DOHH2 (cell line): Measurements from ENCODE around the gene HOXA13.

Experiments
- H3F3A ChIP-seq: fragments of 200-600 bp; sonication (generic), shearing (Covaris generic); 2 replicates; pipeline ENCODE4 v1.6.0; 2016; ENCODE audit warnings: antibody characterized with exemption, mild to moderate bottlenecking; ENCODE audit not compliant: control insufficient read depth, insufficient read depth
- H3K27ac ChIP-seq: fragments of 200-600 bp; sonication (generic); 2 replicates; pipeline ENCODE4 v1.5.1; 2014; ENCODE audit warnings: low read depth, mild to moderate bottlenecking, low read length, moderate library complexity
- H3K27me3 ChIP-seq: fragments of 200-600 bp; sonication (generic); 2 replicates; pipeline ENCODE4 v1.6.1; 2014; ENCODE audit warnings: mild to moderate bottlenecking, low read length, mixed read lengths; ENCODE audit not compliant: control insufficient read depth
- H3K36me3 ChIP-seq: fragments of 200-600 bp; sonication (generic); 2 replicates; pipeline ENCODE4 v1.6.1; 2014; ENCODE audit warnings: mild to moderate bottlenecking, low read length, moderate library complexity, mixed read lengths; ENCODE audit not compliant: control insufficient read depth
- H3K4me1 ChIP-seq: fragments of 200-600 bp; sonication (generic); 2 replicates; pipeline ENCODE4 v1.6.1; 2014; ENCODE audit warnings: mild to moderate bottlenecking, low read length, mixed read lengths; ENCODE audit not compliant: control insufficient read depth
- H3K4me2 ChIP-seq: fragments of 200-600 bp; sonication (generic); 2 replicates; pipeline ENCODE4 v1.6.0; 2014; ENCODE audit warnings: mild to moderate bottlenecking, low read length, moderate library complexity
- H3K4me3 ChIP-seq: fragments of 200-600 bp; sonication (generic); 2 replicates; pipeline ENCODE4 v1.5.1; 2014; ENCODE audit warnings: mild to moderate bottlenecking, low read length, mixed read lengths
- H3K79me2 ChIP-seq: fragments of 200-600 bp; sonication (generic); 2 replicates; pipeline ENCODE4 v1.6.1; 2014; ENCODE audit warnings: mild to moderate bottlenecking, low read length, mixed read lengths; ENCODE audit not compliant: control insufficient read depth
- H3K9me2 ChIP-seq: fragments of 200-600 bp; sonication (generic); replicated peaks from 2 replicates; pipeline ENCODE4 v1.6.1; 2014; ENCODE audit warnings: mild to moderate bottlenecking, low read length, mixed read lengths; ENCODE audit not compliant: control insufficient read depth
- H3K9me3 ChIP-seq: fragments of 200-600 bp; sonication (generic); 2 replicates; pipeline ENCODE4 v1.6.1; 2014; ENCODE audit warnings: antibody characterized with exemption, low read length, mixed read lengths; ENCODE audit not compliant: control insufficient read depth, insufficient read depth
- H4K20me1 ChIP-seq: fragments of 200-600 bp; sonication (generic); 2 replicates; pipeline ENCODE4 v1.6.0; 2014; ENCODE audit warnings: low read depth, mild to moderate bottlenecking, antibody characterized with exemption, low read length, moderate library complexity; ENCODE audit not compliant: control insufficient read depth, insufficient read depth
- EZH2phosphoT487 ChIP-seq: fragments of 200-600 bp; sonication (generic); IDR thresholded peaks from 2 replicates; pipeline ENCODE4 v1.6.1; 2017; ENCODE audit warnings: borderline replicate concordance, mild to moderate bottlenecking, antibody characterized with exemption, low read length, moderate library complexity, mixed read lengths
- TF ChIP-seq, protein P1 (sequence below): fragments of 200-600 bp; sonication (generic); IDR thresholded peaks from one replicate; pipeline ENCODE4 v1.5.1; 2014; ENCODE audit warnings: antibody characterized with exemption, mild to moderate bottlenecking, low read depth, low read length; ENCODE audit not compliant: poor library complexity, severe bottlenecking

The HOXA13 gene

DNA sequence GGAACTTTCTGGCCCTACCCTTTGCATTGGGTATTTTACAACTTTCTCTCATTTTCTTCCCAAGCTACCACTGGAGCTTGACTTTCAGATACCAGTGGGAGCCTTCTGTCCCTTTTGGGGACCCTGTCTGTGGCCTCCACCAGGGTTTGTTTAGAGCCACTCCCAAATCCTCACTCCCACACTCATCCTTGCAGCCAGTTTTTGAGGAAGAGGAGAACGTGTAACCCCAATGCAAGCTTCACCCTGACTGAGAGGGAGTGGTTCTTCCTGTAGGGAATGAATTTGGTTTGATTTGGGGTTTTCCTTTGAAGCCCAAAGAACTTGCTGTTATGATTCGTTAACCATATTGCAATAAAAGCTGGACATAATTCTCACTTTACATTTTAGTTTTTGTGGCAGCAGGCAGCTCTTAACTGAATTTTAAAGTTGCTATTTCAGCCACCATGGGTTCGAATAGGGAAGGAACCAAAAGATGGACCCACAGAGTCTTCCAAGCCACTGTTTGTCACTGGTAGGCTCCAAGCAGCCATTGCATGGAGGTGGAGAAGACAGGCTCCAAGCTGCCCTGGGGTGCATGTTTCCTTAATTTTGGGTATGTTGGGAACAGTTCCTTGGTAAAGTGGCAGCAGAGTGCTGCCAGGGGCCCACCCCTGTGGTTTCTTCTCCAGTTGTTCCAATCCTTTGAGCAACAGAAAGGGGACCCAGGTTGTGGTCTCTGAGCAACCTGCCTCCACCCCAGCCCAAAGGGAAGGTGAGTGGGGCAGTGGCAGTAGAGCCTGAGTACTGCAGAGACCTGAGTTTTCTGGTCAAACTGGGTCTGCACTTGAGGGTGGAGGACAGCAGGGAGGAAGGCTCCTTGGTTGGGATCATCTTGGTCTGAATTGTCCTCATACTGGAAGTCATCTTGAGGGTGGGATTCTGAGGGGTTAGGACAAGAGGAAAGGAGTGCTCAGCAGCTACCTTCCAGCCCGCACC is 47.8 kb upstream of the HOXA13 start:
- H3K9me2 ChIP-seq, result no peaks in the 10 kb centered on the region
- H3K36me3 ChIP-seq, result no peaks in the 10 kb centered on the region
- no peaks in the 10 kb centered on the region for H3K79me2 ChIP-seq
- no peak for TF ChIP-seq EZH2phosphoT487
- TF ChIP-seq, protein P1, sequence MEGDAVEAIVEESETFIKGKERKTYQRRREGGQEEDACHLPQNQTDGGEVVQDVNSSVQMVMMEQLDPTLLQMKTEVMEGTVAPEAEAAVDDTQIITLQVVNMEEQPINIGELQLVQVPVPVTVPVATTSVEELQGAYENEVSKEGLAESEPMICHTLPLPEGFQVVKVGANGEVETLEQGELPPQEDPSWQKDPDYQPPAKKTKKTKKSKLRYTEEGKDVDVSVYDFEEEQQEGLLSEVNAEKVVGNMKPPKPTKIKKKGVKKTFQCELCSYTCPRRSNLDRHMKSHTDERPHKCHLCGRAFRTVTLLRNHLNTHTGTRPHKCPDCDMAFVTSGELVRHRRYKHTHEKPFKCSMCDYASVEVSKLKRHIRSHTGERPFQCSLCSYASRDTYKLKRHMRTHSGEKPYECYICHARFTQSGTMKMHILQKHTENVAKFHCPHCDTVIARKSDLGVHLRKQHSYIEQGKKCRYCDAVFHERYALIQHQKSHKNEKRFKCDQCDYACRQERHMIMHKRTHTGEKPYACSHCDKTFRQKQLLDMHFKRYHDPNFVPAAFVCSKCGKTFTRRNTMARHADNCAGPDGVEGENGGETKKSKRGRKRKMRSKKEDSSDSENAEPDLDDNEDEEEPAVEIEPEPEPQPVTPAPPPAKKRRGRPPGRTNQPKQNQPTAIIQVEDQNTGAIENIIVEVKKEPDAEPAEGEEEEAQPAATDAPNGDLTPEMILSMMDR, result no peak
- no peak overlapping the region for H3K4me3 ChIP-seq
- H3K27me3 ChIP-seq, result peaks cover 69% of the 10 kb centered on the region
- no peaks in the 10 kb centered on the region for H3F3A ChIP-seq
- no peak overlapping the region for H3K4me2 ChIP-seq
- no peaks in the 10 kb centered on the region for H3K4me1 ChIP-seq
- H3K27ac ChIP-seq, result no peak overlapping the region
- no peaks in the 10 kb centered on the region for H4K20me1 ChIP-seq
- H3K9me3 ChIP-seq, result no peaks in the 10 kb centered on the region

GRCh38 chr7:27247000-27247399 is 47.1 kb upstream of the HOXA13 start:
- Histone ChIP-seq H3K79me2 (no peaks in the 10 kb centered on the region), H3K4me1 (no peaks in the 10 kb centered on the region), H3K9me2 (no peaks in the 10 kb centered on the region), H3K4me2 (no peak overlapping the region), H3K4me3 (no peak overlapping the region), H3F3A (no peaks in the 10 kb centered on the region), H3K27ac (no peak overlapping the region), H4K20me1 (no peaks in the 10 kb centered on the region), H3K36me3 (no peaks in the 10 kb centered on the region), H3K27me3 (peaks cover 69% of the 10 kb centered on the region), H3K9me3 (no peaks in the 10 kb centered on the region)
- TF ChIP-seq, protein P1, result no peak
- no peak for TF ChIP-seq EZH2phosphoT487

DNA sequence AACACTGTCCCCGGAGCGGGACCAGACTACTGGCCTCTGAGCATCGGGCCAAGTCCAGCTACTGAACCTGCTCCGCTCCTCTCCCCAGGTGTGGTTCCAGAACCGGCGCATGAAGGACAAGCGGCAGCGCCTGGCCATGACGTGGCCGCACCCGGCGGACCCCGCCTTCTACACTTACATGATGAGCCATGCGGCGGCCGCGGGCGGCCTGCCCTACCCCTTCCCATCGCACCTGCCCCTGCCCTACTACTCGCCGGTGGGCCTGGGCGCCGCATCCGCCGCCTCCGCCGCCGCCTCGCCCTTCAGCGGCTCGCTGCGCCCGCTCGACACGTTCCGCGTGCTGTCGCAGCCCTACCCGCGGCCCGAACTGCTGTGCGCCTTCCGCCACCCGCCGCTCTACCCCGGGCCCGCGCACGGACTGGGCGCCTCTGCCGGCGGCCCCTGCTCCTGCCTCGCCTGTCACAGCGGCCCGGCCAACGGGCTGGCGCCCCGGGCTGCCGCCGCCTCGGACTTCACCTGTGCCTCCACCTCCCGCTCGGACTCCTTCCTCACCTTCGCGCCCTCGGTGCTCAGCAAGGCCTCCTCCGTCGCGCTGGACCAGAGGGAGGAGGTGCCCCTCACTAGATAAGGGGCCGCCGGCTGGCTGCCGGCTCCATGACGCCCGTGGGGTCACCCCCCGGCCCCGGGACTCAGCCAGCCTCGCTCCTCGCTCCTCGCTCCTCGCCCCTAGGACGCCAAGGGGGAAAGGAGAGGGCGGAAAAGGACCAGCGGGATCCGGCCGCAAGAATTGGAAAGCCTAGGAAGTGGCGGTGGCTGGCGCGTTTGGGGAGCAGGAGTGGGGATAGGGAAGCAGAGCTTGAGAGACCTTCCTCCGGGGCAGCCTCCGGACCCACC is 46.2 kb upstream of the HOXA13 start:
- peaks cover 64% of the 10 kb centered on the region for H3K27me3 ChIP-seq
- no peak overlapping the region for H3K4me2 ChIP-seq

More for the DNA sequence above, 46.2 kb upstream of the HOXA13 start:
- H3F3A ChIP-seq, result no peaks in the 10 kb centered on the region
- no peak overlapping the region for H3K27ac ChIP-seq
- TF ChIP-seq, protein P1, result no peak
- TF ChIP-seq EZH2phosphoT487, result 0 out of 2 replicates have a peak, but pooled peaks have one; percentile 64
- no peaks in the 10 kb centered on the region for H3K79me2 ChIP-seq
- no peaks in the 10 kb centered on the region for H3K9me2 ChIP-seq
- H3K36me3 ChIP-seq, result no peaks in the 10 kb centered on the region
- H3K9me3 ChIP-seq, result no peaks in the 10 kb centered on the region
- H3K4me3 ChIP-seq, result no peak overlapping the region
- no peaks in the 10 kb centered on the region for H4K20me1 ChIP-seq
- H3K4me1 ChIP-seq, result no peaks in the 10 kb centered on the region
